ENCODE results near the gene REXO4. TPM values are rescaled to one million over a fixed set of nuclear protein-coding genes. Genes with fewer than 3 reads are reported as not detected.

REXO4 gene
- total RNA-seq, 4 donors from 2014 or later: 20.9 to 28.3 (median 22.2) TPM

DNA sequence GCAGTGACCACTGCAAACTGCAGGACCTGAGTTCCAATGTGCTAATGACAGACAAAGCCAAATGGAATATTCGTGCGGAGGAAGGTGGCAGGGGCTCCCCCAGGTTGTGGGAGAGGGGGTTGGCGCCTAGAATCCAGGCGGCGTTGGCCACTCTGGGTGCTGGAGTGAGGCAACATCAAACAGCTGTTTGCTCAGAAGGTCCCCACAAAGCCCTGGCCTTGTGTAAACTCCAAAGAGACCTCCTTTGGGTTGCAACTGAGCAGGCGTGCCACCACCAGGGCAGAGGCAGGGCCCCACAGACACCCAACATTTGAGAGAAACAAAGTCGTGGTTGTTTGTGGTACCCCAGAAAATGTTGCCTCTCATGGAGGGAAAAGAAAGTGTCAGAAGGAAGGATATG is 27.1 kb downstream of the REXO4 start:
- TF ChIP-seq POLR2A (IDR thresholded peaks at IDR 0.05): no peak
- no peak for TF ChIP-seq EP300 (IDR thresholded peaks at IDR 0.05)
- DNase-seq (ENCODE audit: low spot score in 2 of 2): no peak
- Histone ChIP-seq H3K27ac (no peak overlapping the region), H3K9me3 (no peaks in the 10 kb centered on the region), H3K36me3 (no peaks in the 10 kb centered on the region), H3K27me3 (peaks cover 20% of the 10 kb centered on the region), H3K4me1 (peaks cover 8% of the 10 kb centered on the region), H3K4me3 (no peak overlapping the region)
- 85% methylated on average over 7 of the region's 7 CpGs for WGBS

DNA sequence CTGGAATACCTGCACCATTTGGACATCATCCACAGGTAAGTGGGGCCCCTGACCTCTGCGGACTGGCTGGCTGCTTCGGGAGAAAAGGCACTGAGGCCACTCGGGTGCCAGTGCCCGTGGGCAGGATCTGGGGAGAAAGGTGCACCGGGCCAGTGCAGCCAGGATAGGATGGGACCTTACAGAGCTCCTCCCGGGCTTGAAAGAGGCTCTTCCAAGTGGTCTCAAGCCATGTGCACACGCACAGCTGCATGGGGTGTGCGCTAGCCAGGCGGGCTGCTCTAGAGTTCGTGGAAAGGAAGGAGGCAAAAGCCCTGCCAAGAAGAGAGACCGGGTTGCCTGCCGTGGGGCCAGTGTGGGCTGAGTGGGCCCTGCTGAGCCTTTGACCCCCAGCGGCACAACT is 28.2 kb downstream of the REXO4 start:
- H3K4me3 ChIP-seq: no peak overlapping the region
- no peaks in the 10 kb centered on the region for H3K36me3 ChIP-seq
- H3K27me3 ChIP-seq: peaks cover 12% of the 10 kb centered on the region
- H3K27ac ChIP-seq: no peak overlapping the region
- H3K9me3 ChIP-seq: no peaks in the 10 kb centered on the region
- WGBS: 91% methylated on average over 10 of the region's 13 CpGs
- H3K4me1 ChIP-seq: peaks cover 8% of the 10 kb centered on the region
- TF ChIP-seq EP300 (IDR thresholded peaks at IDR 0.05): no peak
- TF ChIP-seq POLR2AphosphoS5 (IDR thresholded peaks at IDR 0.05): no peak
- no peak for TF ChIP-seq POLR2A (IDR thresholded peaks at IDR 0.05)
- TF ChIP-seq, protein P1, sequence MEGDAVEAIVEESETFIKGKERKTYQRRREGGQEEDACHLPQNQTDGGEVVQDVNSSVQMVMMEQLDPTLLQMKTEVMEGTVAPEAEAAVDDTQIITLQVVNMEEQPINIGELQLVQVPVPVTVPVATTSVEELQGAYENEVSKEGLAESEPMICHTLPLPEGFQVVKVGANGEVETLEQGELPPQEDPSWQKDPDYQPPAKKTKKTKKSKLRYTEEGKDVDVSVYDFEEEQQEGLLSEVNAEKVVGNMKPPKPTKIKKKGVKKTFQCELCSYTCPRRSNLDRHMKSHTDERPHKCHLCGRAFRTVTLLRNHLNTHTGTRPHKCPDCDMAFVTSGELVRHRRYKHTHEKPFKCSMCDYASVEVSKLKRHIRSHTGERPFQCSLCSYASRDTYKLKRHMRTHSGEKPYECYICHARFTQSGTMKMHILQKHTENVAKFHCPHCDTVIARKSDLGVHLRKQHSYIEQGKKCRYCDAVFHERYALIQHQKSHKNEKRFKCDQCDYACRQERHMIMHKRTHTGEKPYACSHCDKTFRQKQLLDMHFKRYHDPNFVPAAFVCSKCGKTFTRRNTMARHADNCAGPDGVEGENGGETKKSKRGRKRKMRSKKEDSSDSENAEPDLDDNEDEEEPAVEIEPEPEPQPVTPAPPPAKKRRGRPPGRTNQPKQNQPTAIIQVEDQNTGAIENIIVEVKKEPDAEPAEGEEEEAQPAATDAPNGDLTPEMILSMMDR (IDR thresholded peaks at IDR 0.05): no peak
- DNase-seq (ENCODE audit: low spot score in 2 of 2): no peak

DNA sequence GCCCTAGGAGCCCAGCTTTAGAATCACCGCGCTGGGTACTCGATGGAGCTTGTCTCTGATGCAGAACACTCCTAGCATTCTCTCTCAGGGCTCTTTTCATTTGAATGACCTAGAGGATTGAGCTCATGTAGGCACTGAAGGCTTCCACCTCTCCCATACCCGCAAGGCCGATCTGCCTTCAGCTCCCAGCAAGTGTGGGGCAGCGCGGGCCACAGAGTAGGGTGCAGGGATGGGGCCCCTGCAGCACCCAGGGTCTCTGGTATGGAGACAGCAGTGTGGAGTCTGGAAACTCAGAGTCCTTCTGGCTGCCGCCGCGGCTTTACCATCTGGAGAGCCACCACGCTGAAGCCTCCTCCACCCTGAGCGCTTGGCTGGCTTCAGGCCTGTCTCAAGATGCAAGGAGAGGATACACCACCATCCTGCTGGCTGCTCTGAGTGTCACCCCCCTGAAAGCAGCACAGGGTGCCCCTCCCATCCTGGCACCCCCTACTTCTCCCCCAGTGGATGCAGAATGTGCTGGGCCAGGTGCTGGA is 28.7 kb downstream of the REXO4 start:
- no peaks in the 10 kb centered on the region for H3K9me3 ChIP-seq
- peaks cover 8% of the 10 kb centered on the region for H3K4me1 ChIP-seq
- 92% methylated on average over 8 of the region's 12 CpGs for WGBS
- H3K36me3 ChIP-seq: no peaks in the 10 kb centered on the region
- no peak overlapping the region for H3K27ac ChIP-seq
- TF ChIP-seq POLR2AphosphoS5 (IDR thresholded peaks at IDR 0.05): no peak
- no peak for TF ChIP-seq EP300 (IDR thresholded peaks at IDR 0.05)
- TF ChIP-seq POLR2A (IDR thresholded peaks at IDR 0.05): no peak
- TF ChIP-seq, protein P1 (IDR thresholded peaks at IDR 0.05): no peak
- peaks cover 8% of the 10 kb centered on the region for H3K27me3 ChIP-seq
- DNase-seq (ENCODE audit: low spot score in 2 of 2): no peak
- H3K4me3 ChIP-seq: no peak overlapping the region

DNA sequence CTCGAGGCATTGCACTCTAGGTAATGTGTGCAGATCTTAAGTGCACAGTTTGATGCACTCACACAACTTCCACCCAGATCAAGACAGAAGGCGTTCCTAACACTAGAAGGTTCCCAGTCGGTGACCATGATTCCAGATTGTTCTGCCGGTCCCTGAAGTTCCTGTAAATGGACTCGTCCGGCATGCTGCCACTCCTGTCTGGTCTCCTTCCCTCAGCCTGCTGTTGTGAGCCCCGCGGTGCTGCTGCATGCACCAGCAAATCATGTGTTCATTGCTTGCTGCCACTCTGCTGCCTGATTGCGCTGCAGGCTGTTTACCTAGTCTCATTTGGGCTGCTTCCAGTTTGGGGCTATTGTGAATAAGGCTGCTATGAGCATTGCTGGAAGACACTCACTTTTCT is 30.1 kb downstream of the REXO4 start:
- DNase-seq (ENCODE audit: low spot score in 2 of 2): no peak
- Histone ChIP-seq H3K36me3 (no peaks in the 10 kb centered on the region), H3K27ac (no peak overlapping the region), H3K9me3 (no peaks in the 10 kb centered on the region), H3K27me3 (no peaks in the 10 kb centered on the region), H3K4me3 (no peak overlapping the region), H3K4me1 (peaks cover 8% of the 10 kb centered on the region)
- 65% methylated on average over 7 of the region's 9 CpGs for WGBS
- TF ChIP-seq POLR2A (IDR thresholded peaks at IDR 0.05) (no peak), EP300 (IDR thresholded peaks at IDR 0.05) (no peak), POLR2AphosphoS5 (IDR thresholded peaks at IDR 0.05) (no peak)
- TF ChIP-seq, protein P1 (IDR thresholded peaks at IDR 0.05): no peak

DNA sequence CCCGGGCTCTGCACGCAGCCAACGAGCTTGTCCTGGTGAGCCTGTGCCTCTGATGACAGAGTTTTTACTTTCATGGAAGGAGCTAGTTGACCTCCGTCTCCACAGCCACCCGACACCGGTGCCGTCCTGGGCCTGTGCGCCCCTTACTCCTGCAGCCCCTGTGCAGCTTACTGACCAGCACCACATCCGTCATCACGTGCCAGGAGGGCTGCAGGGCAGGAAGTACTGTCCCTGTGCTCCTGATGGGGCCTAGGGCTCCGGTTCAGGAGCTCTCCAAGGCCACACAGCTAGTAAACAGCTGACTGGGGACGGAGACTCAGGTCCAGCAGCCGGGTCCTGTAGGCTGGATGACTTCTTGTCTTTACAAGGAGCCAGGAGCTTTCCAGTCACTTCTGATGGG is 31.5 kb downstream of the REXO4 start:
- Histone ChIP-seq H3K9me3 (no peaks in the 10 kb centered on the region), H3K36me3 (no peaks in the 10 kb centered on the region), H3K4me3 (no peak overlapping the region), H3K27ac (no peak overlapping the region), H3K4me1 (peaks cover 8% of the 10 kb centered on the region), H3K27me3 (no peaks in the 10 kb centered on the region)
- TF ChIP-seq POLR2A (IDR thresholded peaks at IDR 0.05) (no peak), POLR2AphosphoS5 (IDR thresholded peaks at IDR 0.05) (no peak), EP300 (IDR thresholded peaks at IDR 0.05) (no peak)
- TF ChIP-seq, protein P1 (IDR thresholded peaks at IDR 0.05): no peak
- WGBS: 88% methylated on average over 9 of the region's 13 CpGs
- DNase-seq (ENCODE audit: low spot score in 2 of 2): no peak

DNA sequence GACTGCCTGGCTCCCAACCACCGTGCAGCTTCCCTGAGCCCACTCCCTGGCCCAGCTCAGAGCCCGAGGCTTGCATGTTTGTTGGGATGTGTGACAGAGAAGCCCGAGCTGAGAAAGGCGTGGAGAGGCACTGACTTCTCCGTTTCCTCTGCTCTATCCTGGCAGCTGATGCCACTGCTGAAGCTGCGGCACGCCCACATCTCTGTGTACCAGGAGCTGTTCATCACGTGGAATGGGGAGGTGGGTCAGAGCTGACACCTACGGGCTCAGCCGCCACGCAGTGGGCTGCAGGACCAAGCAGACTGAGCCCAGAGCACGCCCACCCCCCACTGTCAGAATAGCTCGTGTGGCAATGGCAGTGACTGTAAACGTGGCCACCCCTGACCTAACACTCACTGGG is 32.4 kb downstream of the REXO4 start:
- TF ChIP-seq EP300 (IDR thresholded peaks at IDR 0.05) (no peak), POLR2AphosphoS5 (IDR thresholded peaks at IDR 0.05) (no peak), POLR2A (IDR thresholded peaks at IDR 0.05) (no peak)
- TF ChIP-seq, protein P1 (IDR thresholded peaks at IDR 0.05): no peak
- no peaks in the 10 kb centered on the region for H3K27me3 ChIP-seq
- 68% methylated on average over 6 of the region's 14 CpGs for WGBS
- no peak for DNase-seq (ENCODE audit: low spot score in 2 of 2)
- no peak overlapping the region for H3K4me3 ChIP-seq
- no peaks in the 10 kb centered on the region for H3K36me3 ChIP-seq
- H3K4me1 ChIP-seq: peaks cover 8% of the 10 kb centered on the region
- no peak overlapping the region for H3K27ac ChIP-seq
- H3K9me3 ChIP-seq: no peaks in the 10 kb centered on the region

All from suprapubic skin (tissue), 4 donors.